HEK293 (cell line): Measurements from ENCODE around the gene GRIK4.

Source experiments
- CTCF ChIA-PET: fragments of 350-600 bp; formaldehyde crosslinking; extraction: SDS; loops from one replicate; lab custom pipeline; 2021; ENCODE audit warnings: antibody characterized with exemption; lab: Yijun Ruan, JAX
- POLR2A ChIA-PET: fragments of 300-600 bp; formaldehyde crosslinking; extraction: SDS; loops from one replicate; lab custom pipeline; 2020; ENCODE audit warnings: antibody characterized with exemption, inconsistent platforms; lab: Yijun Ruan, JAX
- H3K27ac ChIP-seq: fragments of 200-500 bp; sonication (Bioruptor generic); 2 replicates; pipeline ENCODE4 v1.5.1; 2014; ENCODE audit warnings: low read depth, low read length, control low read depth, inconsistent platforms; ENCODE audit errors: extremely low read depth
- H3K36me3 ChIP-seq, 2 experiments: fragments of 200-500 bp in 1 of 2; sonication (Bioruptor generic) in 1 of 2; 1 replicate in 1 of 2; 2 replicates in 1 of 2; pipeline ENCODE4 v1.5.1; 2014 to 2017; ENCODE audit warnings: inconsistent platforms in 2 of 2, low read length in 2 of 2; ENCODE audit not compliant: control insufficient read depth in 2 of 2, insufficient read depth in 1 of 2
- H3K4me1 ChIP-seq: fragments of 200-500 bp; sonication (Bioruptor generic); 2 replicates; pipeline ENCODE4 v1.5.1; 2014; ENCODE audit warnings: mild to moderate bottlenecking, low read length, inconsistent platforms; ENCODE audit not compliant: control insufficient read depth, insufficient read depth
- H3K4me3 ChIP-seq: 2 replicates; pipeline ENCODE4 v1.5.1; 2011; ENCODE audit warnings: low read depth, mild to moderate bottlenecking, control low read depth, low read length, moderate library complexity
- H3K9me3 ChIP-seq: fragments of 200-500 bp; sonication (Bioruptor generic); 2 replicates; pipeline ENCODE4 v1.5.1; 2014; ENCODE audit warnings: low read depth, low read length, inconsistent platforms; ENCODE audit not compliant: control insufficient read depth, insufficient read depth
- FEZF1 ChIP-seq: fragments of 450-650 bp; formaldehyde crosslinking; IDR thresholded peaks from 2 replicates; pipeline ENCODE4 v1.5.1; 2016; ENCODE audit warnings: missing biosample characterization, missing genetic modification characterization
- GFI1B ChIP-seq: fragments of 450-650 bp; formaldehyde crosslinking; IDR thresholded peaks from 2 replicates; pipeline ENCODE4 v1.5.1; 2016; ENCODE audit warnings: missing biosample characterization, missing genetic modification characterization
- GLIS1 ChIP-seq: fragments of 450-650 bp; formaldehyde crosslinking; IDR thresholded peaks from 2 replicates; pipeline ENCODE4 v1.5.1; 2016; ENCODE audit warnings: missing biosample characterization, missing genetic modification characterization
- MYNN ChIP-seq: fragments of 450-650 bp; formaldehyde crosslinking; IDR thresholded peaks from 2 replicates; pipeline ENCODE4 v1.5.1; 2016; ENCODE audit warnings: missing biosample characterization, missing genetic modification characterization, borderline replicate concordance
- ZIC2 ChIP-seq: fragments of 450-650 bp; formaldehyde crosslinking; IDR thresholded peaks from 2 replicates; pipeline ENCODE4 v1.5.1; 2016; ENCODE audit warnings: missing biosample characterization, missing genetic modification characterization
- ZNF280D ChIP-seq: fragments of 450-650 bp; formaldehyde crosslinking; IDR thresholded peaks from 2 replicates; pipeline ENCODE4 v1.5.1; 2016; ENCODE audit warnings: missing biosample characterization, missing genetic modification characterization
- ZNF341 ChIP-seq: fragments of 450-650 bp; formaldehyde crosslinking; IDR thresholded peaks from 2 replicates; pipeline ENCODE4; 2016; ENCODE audit warnings: low read depth, missing biosample characterization, missing genetic modification characterization
- ZNF394 ChIP-seq: fragments of 450-650 bp; formaldehyde crosslinking; IDR thresholded peaks from 2 replicates; pipeline ENCODE4 v1.5.1; 2016; ENCODE audit warnings: missing biosample characterization, missing genetic modification characterization, mild to moderate bottlenecking, moderate library complexity, borderline replicate concordance
- ZNF398 ChIP-seq: fragments of 450-650 bp; formaldehyde crosslinking; IDR thresholded peaks from 2 replicates; pipeline ENCODE4 v1.5.1; 2017; ENCODE audit warnings: missing biosample characterization, missing genetic modification characterization
- ZNF426 ChIP-seq: fragments of 450-650 bp; formaldehyde crosslinking; IDR thresholded peaks from 2 replicates; pipeline ENCODE4 v1.5.1; 2017; ENCODE audit warnings: missing biosample characterization, missing genetic modification characterization, mild to moderate bottlenecking, inconsistent platforms, moderate library complexity
- ZNF544 ChIP-seq: fragments of 450-650 bp; formaldehyde crosslinking; IDR thresholded peaks from 2 replicates; pipeline ENCODE4 v1.5.0; 2017; ENCODE audit warnings: missing biosample characterization, missing genetic modification characterization
- ZNF561 ChIP-seq: fragments of 450-650 bp; IDR thresholded peaks from 2 replicates; pipeline ENCODE4 v1.5.1; 2018; ENCODE audit warnings: missing biosample characterization, missing genetic modification characterization, borderline replicate concordance
- ZNF701 ChIP-seq: fragments of 450-650 bp; formaldehyde crosslinking; IDR thresholded peaks from 2 replicates; pipeline ENCODE4 v1.5.1; 2016; ENCODE audit warnings: missing biosample characterization, missing genetic modification characterization
- ZNF747 ChIP-seq: fragments of 450-650 bp; formaldehyde crosslinking; IDR thresholded peaks from 2 replicates; pipeline ENCODE4 v1.5.1; 2016; ENCODE audit warnings: missing biosample characterization, missing genetic modification characterization
- ZSCAN5A ChIP-seq: fragments of 450-650 bp; formaldehyde crosslinking; IDR thresholded peaks from 2 replicates; pipeline ENCODE4 v1.5.1; 2016; ENCODE audit warnings: missing biosample characterization, missing genetic modification characterization
- TF ChIP-seq, protein P1 (sequence below): fragments of 450-650 bp; formaldehyde crosslinking; IDR thresholded peaks from 2 replicates; pipeline ENCODE4 v1.5.1; 2016; ENCODE audit warnings: missing biosample characterization, missing genetic modification characterization

The GRIK4 gene

GRCh38 chr11:120668537-120668936, 157.0 kb downstream of the GRIK4 start (continued):
- no peak for TF ChIP-seq ZNF561 (tag by site-specific recombination)
- no peak for TF ChIP-seq ZNF544 (tag by site-specific recombination)
- no peak for TF ChIP-seq ZNF747 (tag by site-specific recombination)
- TF ChIP-seq, all 188 proteins: peak for 0

DNA sequence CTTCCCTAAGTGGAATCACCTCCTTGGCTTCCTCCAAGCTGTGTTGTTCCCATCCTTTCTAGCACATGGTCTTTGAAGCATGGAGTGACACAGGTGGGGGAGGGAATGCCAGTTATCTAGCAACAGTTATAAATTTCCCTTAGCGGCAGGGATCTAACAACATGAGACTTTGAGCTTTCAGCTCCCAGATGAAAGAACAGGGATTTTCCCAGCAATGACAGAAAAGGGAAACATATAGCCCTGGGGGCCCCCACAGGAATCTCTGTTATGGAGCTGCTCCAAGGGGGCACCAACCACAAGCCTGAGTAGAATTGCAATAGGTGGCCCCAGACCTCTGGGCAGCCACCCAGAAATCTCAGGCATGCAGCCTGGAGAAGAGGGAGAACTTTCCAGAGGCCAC, 163.0 kb downstream of the GRIK4 start:
- no peak overlapping the region for H3K27ac ChIP-seq
- no peak overlapping the region for H3K4me3 ChIP-seq
- POLR2A ChIA-PET, result no interaction called here
- TF ChIP-seq ZIC2 (peak; percentile 83), GLIS1 (tag by site-specific recombination) (peak; percentile 46), ZNF426 (tag by site-specific recombination) (no peak)
- CTCF ChIA-PET, result interaction anchor here (0.6 to 4.3 kb wide), 4 partner anchors 11 to 402 kb away, joined by 3 to 36 read pairs (median 4); no protein-coding TSS in a partner anchor
- H3K4me1 ChIP-seq, result no peaks in the 10 kb centered on the region
- H3K9me3 ChIP-seq, result no peaks in the 10 kb centered on the region
- no peaks in the 10 kb centered on the region for H3K36me3 ChIP-seq

- no peak overlapping the region for H3K4me3 ChIP-seq
- TF ChIP-seq ZNF341 (tag by site-specific recombination), result no peak
- TF ChIP-seq FEZF1 (tag by site-specific recombination), result no peak
- TF ChIP-seq ZNF398 (tag by site-specific recombination), result no peak
- TF ChIP-seq ZNF701 (tag by site-specific recombination), result no peak
- TF ChIP-seq ZNF280D (tag by site-specific recombination), result no peak
- TF ChIP-seq GFI1B (tag by site-specific recombination), result no peak
- TF ChIP-seq ZNF394 (tag by site-specific recombination), result no peak
- no peak for TF ChIP-seq ZSCAN5A (tag by site-specific recombination)
- TF ChIP-seq, protein P1, sequence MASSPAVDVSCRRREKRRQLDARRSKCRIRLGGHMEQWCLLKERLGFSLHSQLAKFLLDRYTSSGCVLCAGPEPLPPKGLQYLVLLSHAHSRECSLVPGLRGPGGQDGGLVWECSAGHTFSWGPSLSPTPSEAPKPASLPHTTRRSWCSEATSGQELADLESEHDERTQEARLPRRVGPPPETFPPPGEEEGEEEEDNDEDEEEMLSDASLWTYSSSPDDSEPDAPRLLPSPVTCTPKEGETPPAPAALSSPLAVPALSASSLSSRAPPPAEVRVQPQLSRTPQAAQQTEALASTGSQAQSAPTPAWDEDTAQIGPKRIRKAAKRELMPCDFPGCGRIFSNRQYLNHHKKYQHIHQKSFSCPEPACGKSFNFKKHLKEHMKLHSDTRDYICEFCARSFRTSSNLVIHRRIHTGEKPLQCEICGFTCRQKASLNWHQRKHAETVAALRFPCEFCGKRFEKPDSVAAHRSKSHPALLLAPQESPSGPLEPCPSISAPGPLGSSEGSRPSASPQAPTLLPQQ, result no peak
- no peak for TF ChIP-seq MYNN (tag by site-specific recombination)
- TF ChIP-seq ZNF426 (tag by site-specific recombination), result no peak
- TF ChIP-seq, all 188 proteins: peak for 0
- ChIA-PET POLR2A (no interaction called here), CTCF (interaction anchor here (0.7 to 4.3 kb wide), 2 partner anchors 10 to 349 kb away, joined by 3 to 36 read pairs; no protein-coding TSS in a partner anchor)
- H3K4me1 ChIP-seq, result no peaks in the 10 kb centered on the region
- no peaks in the 10 kb centered on the region for H3K36me3 ChIP-seq
- H3K27ac ChIP-seq, result no peak overlapping the region
- H3K9me3 ChIP-seq, result no peaks in the 10 kb centered on the region
These were observed 163.6 kb downstream of the GRIK4 start for GRCh38 chr11:120675171-120675570.
